Thyroid gland (tissue), 4 donors: Measurements from ENCODE around the gene PRLHR.

Experiments used
- CTCF ChIP-seq, 6 experiments: fragments of 200-600 bp in 3 of 6; fragments of 450-650 bp in 3 of 6; sonication (generic) in 3 of 6; IDR thresholded peaks; one replicate each; pipeline ENCODE4 v1.5.1; 2016 to 2019; ENCODE audit warnings: antibody characterized with exemption in 6 of 6, mild to moderate bottlenecking in 2 of 6, inconsistent platforms in 1 of 6, moderate library complexity in 1 of 6
- POLR2A ChIP-seq, 2 donors: fragments of 450-650 bp; IDR thresholded peaks; one replicate each; pipeline ENCODE4 v1.6.1; 2017; ENCODE audit warnings: antibody characterized with exemption in 2 of 2, mild to moderate bottlenecking in 2 of 2, moderate library complexity in 1 of 2

GRCh38 chr10:118557946-118558345, 37.5 kb downstream of the PRLHR start:
- TF ChIP-seq CTCF (IDR thresholded peaks at IDR 0.05) (no peak), POLR2A (IDR thresholded peaks at IDR 0.05) (no peak)
